ENCODE results near the gene SLC9A4. TPM values are rescaled to one million over a fixed set of nuclear protein-coding genes. Genes with fewer than 3 reads are reported as not detected.

Gene SLC9A4
- total and polyA plus RNA-seq, 9 donors: 0.10 to 0.13 (median 0.11) TPM; not detected in 5

DNA sequence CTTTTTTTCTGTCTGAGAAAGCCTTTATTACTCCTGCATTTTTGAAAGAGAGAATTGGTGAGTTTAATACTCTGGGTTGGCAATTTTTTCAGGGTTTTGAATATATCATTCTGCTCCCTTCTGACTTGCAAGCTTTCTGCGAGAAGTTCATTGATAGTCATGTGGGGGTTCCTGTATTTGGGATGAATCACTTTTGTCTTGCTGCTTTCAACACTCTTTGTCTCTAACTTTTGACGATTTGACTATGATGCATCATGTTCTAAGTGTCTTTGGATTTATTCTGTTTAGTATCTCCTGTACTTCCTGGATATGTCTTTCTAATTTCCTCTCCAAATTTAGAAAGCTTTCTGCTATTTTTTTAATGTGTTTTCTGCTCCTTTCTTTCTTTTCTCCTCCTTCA is 105.3 kb downstream of the SLC9A4 start:
- Histone ChIP-seq H3K4me1 (ENCODE audit: insufficient read depth) (no peaks in the 10 kb centered on the region), H3K4me3 (no peak overlapping the region), H3K27me3 (no peaks in the 10 kb centered on the region), H3K9me3 (no peaks in the 10 kb centered on the region), H3K27ac (no peak overlapping the region), H3K36me3 (no peaks in the 10 kb centered on the region)
- no peak for DNase-seq
- 71 to 82% (median 78%) methylated on average over 2 of the region's 2 CpGs for WGBS, 3 donors
- intact Hi-C loops (cut with DNase I): no loop called here
- TF ChIP-seq, protein P1, sequence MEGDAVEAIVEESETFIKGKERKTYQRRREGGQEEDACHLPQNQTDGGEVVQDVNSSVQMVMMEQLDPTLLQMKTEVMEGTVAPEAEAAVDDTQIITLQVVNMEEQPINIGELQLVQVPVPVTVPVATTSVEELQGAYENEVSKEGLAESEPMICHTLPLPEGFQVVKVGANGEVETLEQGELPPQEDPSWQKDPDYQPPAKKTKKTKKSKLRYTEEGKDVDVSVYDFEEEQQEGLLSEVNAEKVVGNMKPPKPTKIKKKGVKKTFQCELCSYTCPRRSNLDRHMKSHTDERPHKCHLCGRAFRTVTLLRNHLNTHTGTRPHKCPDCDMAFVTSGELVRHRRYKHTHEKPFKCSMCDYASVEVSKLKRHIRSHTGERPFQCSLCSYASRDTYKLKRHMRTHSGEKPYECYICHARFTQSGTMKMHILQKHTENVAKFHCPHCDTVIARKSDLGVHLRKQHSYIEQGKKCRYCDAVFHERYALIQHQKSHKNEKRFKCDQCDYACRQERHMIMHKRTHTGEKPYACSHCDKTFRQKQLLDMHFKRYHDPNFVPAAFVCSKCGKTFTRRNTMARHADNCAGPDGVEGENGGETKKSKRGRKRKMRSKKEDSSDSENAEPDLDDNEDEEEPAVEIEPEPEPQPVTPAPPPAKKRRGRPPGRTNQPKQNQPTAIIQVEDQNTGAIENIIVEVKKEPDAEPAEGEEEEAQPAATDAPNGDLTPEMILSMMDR (IDR thresholded peaks at IDR 0.05): no peak
- no peak for TF ChIP-seq EP300 (IDR thresholded peaks at IDR 0.05)
- no peak for TF ChIP-seq POLR2A (IDR thresholded peaks at IDR 0.05)

DNA sequence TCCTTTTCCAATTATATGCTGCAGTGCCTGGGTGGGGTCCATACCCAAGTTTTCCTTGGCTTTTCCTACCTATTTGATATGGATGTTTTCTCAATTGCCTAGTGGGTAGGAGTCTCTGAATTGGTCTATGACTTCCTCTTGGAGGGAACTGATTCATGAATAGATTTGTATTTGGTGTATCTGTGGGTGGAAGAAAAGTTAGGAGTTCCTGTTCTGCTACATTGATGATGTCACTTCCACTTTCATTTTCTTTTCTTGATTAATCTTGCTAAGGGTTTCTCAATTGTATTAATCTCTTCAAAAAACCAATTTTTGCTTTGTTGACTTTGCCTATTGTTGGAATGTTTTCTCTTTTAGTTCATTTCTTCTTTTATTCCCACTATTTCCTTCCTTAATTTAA is 108.9 kb downstream of the SLC9A4 start:
- Histone ChIP-seq H3K9me3 (no peaks in the 10 kb centered on the region), H3K27me3 (no peaks in the 10 kb centered on the region), H3K36me3 (no peaks in the 10 kb centered on the region), H3K4me3 (no peak overlapping the region), H3K27ac (no peak overlapping the region), H3K4me1 (ENCODE audit: insufficient read depth) (no peaks in the 10 kb centered on the region)
- intact Hi-C loops (cut with DNase I): no loop called here
- DNase-seq: no peak
- TF ChIP-seq, protein P1 (IDR thresholded peaks at IDR 0.05): no peak
- TF ChIP-seq POLR2A (IDR thresholded peaks at IDR 0.05): no peak
- no peak for TF ChIP-seq EP300 (IDR thresholded peaks at IDR 0.05)

DNA sequence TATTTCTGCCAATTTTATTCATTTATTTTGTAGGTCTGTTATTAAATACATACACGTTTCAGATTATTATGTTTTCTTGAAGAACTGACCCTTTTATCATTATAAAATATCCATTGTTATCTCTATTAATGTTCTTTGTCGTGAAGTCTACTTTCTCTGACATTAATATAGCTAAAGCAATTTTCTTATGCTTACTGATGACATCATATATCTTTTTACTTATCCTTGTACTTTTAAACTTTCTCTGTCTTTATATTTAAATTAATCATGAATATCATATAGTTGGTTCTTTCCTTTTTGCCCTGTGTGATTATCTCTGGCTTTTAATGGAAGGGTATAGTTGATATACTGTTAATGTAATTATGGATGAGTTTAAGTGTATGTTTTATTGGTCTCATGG is 109.8 kb downstream of the SLC9A4 start:
- Histone ChIP-seq H3K27me3 (no peaks in the 10 kb centered on the region), H3K4me1 (ENCODE audit: insufficient read depth) (no peaks in the 10 kb centered on the region), H3K27ac (no peak overlapping the region), H3K36me3 (no peaks in the 10 kb centered on the region), H3K9me3 (no peaks in the 10 kb centered on the region), H3K4me3 (no peak overlapping the region)
- intact Hi-C loops (cut with DNase I): no loop called here
- WGBS, 3 donors: 54 to 64% (median 55%) methylated on average over 2 of the region's 2 CpGs
- DNase-seq: no peak
- TF ChIP-seq, protein P1 (IDR thresholded peaks at IDR 0.05): no peak
- TF ChIP-seq EP300 (IDR thresholded peaks at IDR 0.05) (no peak), POLR2A (IDR thresholded peaks at IDR 0.05) (no peak)

Small RNAs within 50 kb of the gene (microRNA-seq; reads per million reads assigned to microRNA genes)
- gene MIR4772: 0 to 0.38 (median 0.16) reads per million in 3 donors

Small RNAs within 50 kb of the gene (small RNA-seq; reads per million reads assigned to genes)
- gene MIR4772: not detected

Other genes with a start within 250 kb of the SLC9A4 start
- gene IL1RL1, start 161.7 kb upstream of the SLC9A4 start, total RNA-seq: 1 to 10 TPM in 4 of 7 donors, under 1 TPM in 2, not detected in 1; 0.36 to 2.3 (median 2.0) TPM
- 1 to 10 TPM in 1 of 2 donors, under 1 TPM in 1; 0.48 to 2.1 TPM for gene IL1RL1, start 161.7 kb upstream of the SLC9A4 start, polyA plus RNA-seq
- 1 to 10 TPM in 5 of 7 donors, under 1 TPM in 2; 0.83 to 3.1 (median 1.7) TPM for gene IL18R1, start 117.4 kb upstream of the SLC9A4 start, total RNA-seq
- 1 to 10 TPM in 1 of 2 donors, under 1 TPM in 1; 0.93 to 1.5 TPM for gene IL18R1, start 117.4 kb upstream of the SLC9A4 start, polyA plus RNA-seq
- gene IL18RAP, start 50.1 kb upstream of the SLC9A4 start, total RNA-seq: under 1 TPM; 0.10 to 0.77 (median 0.33) TPM
- under 1 TPM; 0.17 to 0.43 TPM for gene IL18RAP, start 50.1 kb upstream of the SLC9A4 start, polyA plus RNA-seq
- under 1 TPM in 4 of 7 donors, not detected in 3; 0.08 to 0.46 (median 0.15) TPM for gene SLC9A2, start 146.3 kb downstream of the SLC9A4 start, total RNA-seq
- gene SLC9A2, start 146.3 kb downstream of the SLC9A4 start, polyA plus RNA-seq: not detected

All from ovary (tissue), 9 donors.